HepG2 (cell line): ENCODE results near the gene TEAD3. TPM values are rescaled to one million over a fixed set of nuclear protein-coding genes. Genes with fewer than 3 reads are reported as not detected.

ENCODE experiments used
- ATAC-seq: fragments of 200-7000 bp; cut with Tn5 transposase; 3 replicates; pipeline ENCODE4 v1.9.1; 2020; ENCODE audit warnings: mild to moderate bottlenecking, moderate library complexity
- BruUV-seq: library from RNA; stranded (reverse); fragments of 400-500 nt; replicated peaks from 2 replicates; lab custom pipeline; 2021; lab: Mats Ljungman, UMichigan
- CTCF ChIA-PET: fragments of 300-600 bp; formaldehyde crosslinking; extraction: SDS; loops from one replicate; lab custom pipeline; 2021; ENCODE audit warnings: low total read pairs, inconsistent platforms, low intra/inter-chr PET ratio; lab: Yijun Ruan, JAX
- POLR2A ChIA-PET: fragments of 350-600 bp; sonication (Branson Sonifier 250); formaldehyde crosslinking; loops from one replicate; lab custom pipeline; 2020; ENCODE audit warnings: antibody characterized with exemption, inconsistent platforms; lab: Yijun Ruan, JAX
- DNase-seq: peaks from one replicate; pipeline ENCODE4 v3.0.0-alpha.2; 2015; ENCODE audit warnings: low spot score
- FAIRE-seq: peaks from 3 replicates; lab custom pipeline; 2011; peaks lifted over from hg19 to GRCh38; lab: Jason Lieb, UNC
- H2AFZ ChIP-seq: one replicate; pipeline ENCODE4 v1.6.1; 2011; ENCODE audit warnings: low read length, inconsistent platforms
- H3K27ac ChIP-seq: fragments of 300-600 bp; 3 replicates; pipeline ENCODE4 v1.8.0; 2011; ENCODE audit warnings: mixed run types, mild to moderate bottlenecking, mixed read lengths, low read length, inconsistent platforms; ENCODE audit not compliant: insufficient read depth; ENCODE audit errors: extremely low read length
- H3K27me3 ChIP-seq, 2 experiments: fragments of 200-600 bp in 1 of 2; 2 replicates in 1 of 2; 3 replicates in 1 of 2; pipeline versions ENCODE4 v1.6.0 to v1.8.0; 2011; ENCODE audit warnings: low read length in 2 of 2, mild to moderate bottlenecking in 2 of 2, moderate library complexity in 2 of 2, inconsistent platforms in 1 of 2; ENCODE audit not compliant: insufficient read depth in 2 of 2, control insufficient read depth in 1 of 2
- H3K36me3 ChIP-seq, 2 experiments: fragments of 200-600 bp in 1 of 2; replicated peaks in 1 of 2; 2 replicates in 1 of 2; 3 replicates in 1 of 2; pipeline versions ENCODE4 v1.5.1 to v1.8.0; 2011; ENCODE audit warnings: low read length in 2 of 2, inconsistent platforms in 1 of 2; ENCODE audit not compliant: insufficient read depth in 2 of 2, control insufficient read depth in 1 of 2
- H3K4me1 ChIP-seq: 2 replicates; pipeline ENCODE4 v1.5.1; 2012; ENCODE audit warnings: low read length, inconsistent platforms; ENCODE audit not compliant: insufficient read depth
- H3K4me2 ChIP-seq: 2 replicates; pipeline ENCODE4 v1.6.0; 2011; ENCODE audit warnings: low read depth, low read length, inconsistent platforms
- H3K4me3 ChIP-seq, 3 experiments: fragments of 200-600 bp in 1 of 3; sonication (generic), shearing (Covaris generic) in 1 of 3; replicated peaks in 1 of 3; 2 replicates each; pipeline ENCODE4 v1.5.1; 2011 to 2016; ENCODE audit warnings: low read length in 3 of 3, inconsistent platforms in 2 of 3, low read depth in 2 of 3, mild to moderate bottlenecking in 2 of 3, control low read depth in 1 of 3, mixed read lengths in 1 of 3; ENCODE audit not compliant: insufficient read depth in 1 of 3
- H3K79me2 ChIP-seq: one replicate; pipeline ENCODE4 v1.6.1; 2011; ENCODE audit warnings: low read length, inconsistent platforms; ENCODE audit not compliant: insufficient read depth
- H3K9ac ChIP-seq: 2 replicates; pipeline ENCODE4 v1.6.0; 2011; ENCODE audit warnings: mild to moderate bottlenecking, low read depth, low read length, inconsistent platforms; ENCODE audit not compliant: insufficient read depth
- H3K9me3 ChIP-seq: 2 replicates; pipeline ENCODE4 v1.5.1; 2012; ENCODE audit warnings: mild to moderate bottlenecking, low read length
- H4K20me1 ChIP-seq: 2 replicates; pipeline ENCODE4 v1.6.0; 2011; ENCODE audit warnings: inconsistent platforms, mild to moderate bottlenecking, low read length, moderate library complexity; ENCODE audit not compliant: insufficient read depth
- CREB3 ChIP-seq: sonication (generic); formaldehyde crosslinking; IDR thresholded peaks from 2 replicates; pipeline ENCODE4 v1.5.0; 2020; ENCODE audit warnings: missing genetic modification reagents
- FOXK2 ChIP-seq: fragments of 450-650 bp; IDR thresholded peaks from 2 replicates; pipeline ENCODE4 v1.6.1; 2016
- ZNF263 ChIP-seq: sonication (generic); formaldehyde crosslinking; IDR thresholded peaks from 2 replicates; pipeline ENCODE4 v1.4.0; 2020; ENCODE audit warnings: missing genetic modification reagents
- ZNF432 ChIP-seq: sonication (generic); formaldehyde crosslinking; IDR thresholded peaks from 2 replicates; pipeline ENCODE4 v1.5.0; 2020; ENCODE audit warnings: missing genetic modification reagents, mild to moderate bottlenecking, borderline replicate concordance
- ZNF562 ChIP-seq: sonication (generic); formaldehyde crosslinking; IDR thresholded peaks from 2 replicates; pipeline ENCODE4 v1.8.0; 2022; ENCODE audit warnings: missing genetic modification reagents, borderline replicate concordance
- ZNF629 ChIP-seq: sonication (generic); formaldehyde crosslinking; conservative IDR thresholded peaks from 2 replicates; pipeline ENCODE4 v1.5.0; 2020; ENCODE audit warnings: missing genetic modification reagents
- WGBS: methylation state at CpG from one replicate; pipeline ENCODE4 v1.1.6; 2017; ENCODE audit warnings: low lambda C conversion rate; 5-methylcytosine and 5-hydroxymethylcytosine counted together
- in situ Hi-C: cut with HindIII; loops from 2 replicates; pipeline ENCODE4 v1.10.0; 2017; ENCODE audit warnings: low pct_unique_long_range_greater_than_20kb; ENCODE audit not compliant: extremely low pct_ligation_motif_present
- intact Hi-C: fragments of 100-400 bp; cut with micrococcal nuclease; formaldehyde crosslinking; loops from one replicate; pipeline ENCODE4 v1.10.0; 2022; ENCODE audit not compliant: unreplicated experiment
- polyA plus RNA-seq, 8 experiments: library from polyadenylated mRNA; depleted of rRNA in 3 of 8; stranded (reverse) in 7 of 8; unstranded in 1 of 8; fragments of >200 nt; fragmentation: Illumina TruSeq in 4 of 8; extraction: Trizol in 4 of 8; gene quantifications; 2 replicates each; pipeline versions ENCODE4 v1.2.1 to v1.2.3, GENCODE V29; 2011 to 2016; ENCODE audit warnings: low read depth in 4 of 8, missing spikeins in 1 of 8, mixed read lengths in 1 of 8; ENCODE audit not compliant: insufficient read depth in 1 of 8
- total RNA-seq, 5 experiments: library from RNA; depleted of rRNA; stranded (reverse); fragments of >200 nt; fragmentation: Illumina TruSeq; extraction: Trizol; gene quantifications; 2 replicates each; pipeline ENCODE4 v1.2.3, GENCODE V29; 2016; ENCODE audit warnings: low read depth in 1 of 5

TEAD3 gene
- total and polyA plus RNA-seq, 2 of the 13 experiments (the other 11 are each of a cell fraction or from before 2014, with no cell fraction given), result 15.1 to 16.5 TPM

- Histone ChIP-seq H4K20me1 (peaks cover 38% of the 10 kb centered on the region; the same call in 1 of the 2 replicates), H3K4me3 (no peak overlapping the region), H3K36me3 (peaks cover 10 to 37% of the 10 kb centered on the region in 2 experiments), H3K27me3 (no peaks in the 10 kb centered on the region), H3K4me1 (peaks cover 25% of the 10 kb centered on the region), H2AFZ (no peak overlapping the region), H3K79me2 (peaks cover 22% of the 10 kb centered on the region), H3K27ac (no peak overlapping the region), H3K4me2 (no peak overlapping the region), H3K9me3 (no peaks in the 10 kb centered on the region), H3K9ac (no peak overlapping the region)
- ATAC-seq (no peak), FAIRE-seq (no peak), DNase-seq (no peak)
- ChIA-PET POLR2A (interaction anchor here (1.7 to 1.9 kb wide), 2 partner anchors 9 to 11 kb away, joined by 3 to 15 read pairs; partner anchors contain the start of gene TEAD3), CTCF (no interaction called here)
- WGBS, result 91% methylated on average over 9 of the region's 9 CpGs
- BruUV-seq, result no TSS peak
- intact Hi-C loops, result no loop called here
- TF ChIP-seq ZNF263 (peak; percentile 66), ZNF562 (CRISPR knock-in tag) (no peak), FOXK2 (peak; percentile 39; the same call in 1 of the 2 replicates), ZNF432 (CRISPR knock-in tag) (no peak), ZNF629 (peak; percentile 83), CREB3 (no peak)
- in situ Hi-C loops, result no loop called here
Observed at GRCh38 chr6:35487658-35488516, 9.0 kb downstream of the TEAD3 start.
